SK-N-SH (cell line): Measurements from ENCODE around the gene CERS6. TPM values are rescaled to one million over a fixed set of nuclear protein-coding genes. Genes with fewer than 3 reads are reported as not detected.

Experiments used
- CTCF ChIA-PET: fragments of 300-600, 350-600 bp; formaldehyde crosslinking; extraction: SDS; loops from one replicate; lab custom pipeline; 2021; lab: Yijun Ruan, JAX
- POLR2A ChIA-PET: fragments of 350-600 bp; sonication (Branson Sonifier 250); formaldehyde crosslinking; extraction: SDS; loops from one replicate; lab custom pipeline; 2020; ENCODE audit warnings: antibody characterized with exemption, inconsistent platforms; lab: Yijun Ruan, JAX
- DNase-seq: peaks from one replicate; pipeline ENCODE4 v3.0.0; 2012
- H2AFZ ChIP-seq: fragments of 200-600 bp; sonication (generic); 2 replicates; pipeline ENCODE4 v1.8.1; 2016; ENCODE audit warnings: antibody characterized with exemption, mild to moderate bottlenecking, low read depth
- H3F3A ChIP-seq: fragments of 200-600 bp; sonication (generic); replicated peaks from 2 replicates; pipeline ENCODE3; 2016; ENCODE audit warnings: antibody characterized with exemption, mild to moderate bottlenecking; ENCODE audit not compliant: insufficient read depth
- H3K27ac ChIP-seq, 2 experiments: fragments of 200-500 bp in 1 of 2; fragments of 200-600 bp in 1 of 2; sonication (Bioruptor generic) in 1 of 2; sonication (generic), shearing (Covaris generic) in 1 of 2; 2 replicates each; pipeline versions ENCODE4 v1.5.1 to v1.6.1; 2014 to 2016; ENCODE audit warnings: low read depth in 2 of 2, inconsistent platforms in 1 of 2, low read length in 1 of 2, mild to moderate bottlenecking in 1 of 2, mixed read lengths in 1 of 2
- H3K27me3 ChIP-seq: fragments of 200-600 bp; sonication (generic), shearing (Covaris generic); 2 replicates; pipeline ENCODE4 v1.6.1; 2016; ENCODE audit warnings: mixed run types; ENCODE audit not compliant: insufficient read depth
- H3K36me3 ChIP-seq, 2 experiments: fragments of 200-500 bp in 1 of 2; fragments of 200-600 bp in 1 of 2; sonication (Bioruptor generic) in 1 of 2; sonication (generic) in 1 of 2; replicated peaks in 1 of 2; 2 replicates each; pipeline versions ENCODE3 to v1.5.1; 2014 to 2016; ENCODE audit warnings: low read length in 1 of 2, mild to moderate bottlenecking in 1 of 2; ENCODE audit not compliant: insufficient read depth in 2 of 2, control insufficient read depth in 1 of 2
- H3K4me1 ChIP-seq, 2 experiments: fragments of 200-500 bp in 1 of 2; fragments of 200-600 bp in 1 of 2; sonication (Bioruptor generic) in 1 of 2; sonication (generic), shearing (Covaris generic) in 1 of 2; 2 replicates each; pipeline versions ENCODE4 v1.5.1 to v1.6.1; 2014 to 2016; ENCODE audit warnings: low read depth in 1 of 2, low read length in 1 of 2, mixed run types in 1 of 2; ENCODE audit not compliant: insufficient read depth in 2 of 2, control insufficient read depth in 1 of 2
- H3K4me2 ChIP-seq: fragments of 200-600 bp; sonication (generic), shearing (Covaris generic); 2 replicates; pipeline ENCODE4 v1.6.1; 2017; ENCODE audit warnings: mixed run types
- H3K4me3 ChIP-seq, 2 experiments: fragments of 200-500 bp in 1 of 2; fragments of 200-600 bp in 1 of 2; sonication (Bioruptor generic) in 1 of 2; sonication (generic), shearing (Covaris generic) in 1 of 2; 2 replicates each; pipeline versions ENCODE4 v1.5.1 to v1.8.1; 2014 to 2016; ENCODE audit warnings: low read depth in 2 of 2, inconsistent platforms in 1 of 2, low read length in 1 of 2, mild to moderate bottlenecking in 1 of 2, mixed read lengths in 1 of 2, moderate library complexity in 1 of 2
- H3K79me2 ChIP-seq: fragments of 200-600 bp; sonication (generic); 2 replicates; pipeline ENCODE4 v1.8.1; 2017; ENCODE audit warnings: mild to moderate bottlenecking; ENCODE audit not compliant: insufficient read depth
- H3K9ac ChIP-seq: fragments of 200-600 bp; sonication (generic); 2 replicates; pipeline ENCODE4 v1.6.1; 2017; ENCODE audit warnings: mixed run types
- H3K9me2 ChIP-seq: fragments of 200-600 bp; sonication (generic); 2 replicates; pipeline ENCODE4 v1.6.1; 2017; ENCODE audit warnings: mixed run types
- H3K9me3 ChIP-seq: fragments of 200-600 bp; sonication (generic); 2 replicates; pipeline ENCODE4 v1.6.1; 2017; ENCODE audit warnings: mixed run types, mild to moderate bottlenecking, moderate library complexity
- H4K20me1 ChIP-seq: fragments of 200-600 bp; sonication (generic); 2 replicates; pipeline ENCODE4 v1.6.1; 2017; ENCODE audit warnings: mild to moderate bottlenecking, mixed run types; ENCODE audit not compliant: insufficient read depth
- EP300 ChIP-seq, 2 experiments: IDR thresholded peaks; 2 replicates each; pipeline versions ENCODE4 v1.4.0 to v1.6.1; 2012; ENCODE audit warnings: borderline replicate concordance in 1 of 2, low read depth in 1 of 2, low read length in 1 of 2
- FOXM1 ChIP-seq: IDR thresholded peaks from 2 replicates; pipeline ENCODE4 v1.4.0; 2012; ENCODE audit warnings: low read depth, mild to moderate bottlenecking
- GABPA ChIP-seq: IDR thresholded peaks from 2 replicates; pipeline ENCODE4 v1.4.0; 2012; ENCODE audit warnings: low read depth, mild to moderate bottlenecking
- JUND ChIP-seq: IDR thresholded peaks from 2 replicates; pipeline ENCODE4 v1.4.0; 2012
- MXI1 ChIP-seq: IDR thresholded peaks from 2 replicates; pipeline ENCODE4 v1.6.1; 2012; ENCODE audit warnings: mild to moderate bottlenecking, low read depth, low read length, improper control_type of control experiment
- NRF1 ChIP-seq: IDR thresholded peaks from 2 replicates; pipeline ENCODE4 v1.6.1; 2012; ENCODE audit warnings: low read depth, mild to moderate bottlenecking, low read length
- POLR2AphosphoS5 ChIP-seq: IDR thresholded peaks from 2 replicates; pipeline ENCODE4 v1.6.1; 2012; ENCODE audit warnings: low read depth, low read length
- RAD21 ChIP-seq: IDR thresholded peaks from 2 replicates; pipeline ENCODE4 v1.6.1; 2012; ENCODE audit warnings: mild to moderate bottlenecking, low read length
- TCF12 ChIP-seq: IDR thresholded peaks from 2 replicates; pipeline ENCODE4 v1.4.0; 2012
- TEAD4 ChIP-seq: IDR thresholded peaks from 2 replicates; pipeline ENCODE4 v1.4.0; 2012; ENCODE audit warnings: mild to moderate bottlenecking, borderline replicate concordance; ENCODE audit not compliant: insufficient read depth
- YY1 ChIP-seq: IDR thresholded peaks from 2 replicates; pipeline ENCODE4 v1.4.0; 2012; ENCODE audit warnings: low read depth, mild to moderate bottlenecking
- WGBS: methylation state at CpG from one replicate; pipeline ENCODE4 v1.1.6; 2017; ENCODE audit warnings: low lambda C conversion rate; 5-methylcytosine and 5-hydroxymethylcytosine counted together
- polyA plus RNA-seq, 3 experiments: library from polyadenylated mRNA; depleted of rRNA; stranded (reverse); fragments of >200 nt; gene quantifications; 2 replicates each; pipeline ENCODE4 v1.2.3, GENCODE V29; 2012
- TF ChIP-seq, protein P1 (sequence below): IDR thresholded peaks from 2 replicates; pipeline ENCODE4; 2012
- TF ChIP-seq, protein P2 (sequence below): fragments of 150-350 bp; IDR thresholded peaks from 2 replicates; pipeline ENCODE4 v1.6.1; 2016; ENCODE audit warnings: mild to moderate bottlenecking, low read depth, low read length
- TF ChIP-seq, protein P3 (sequence below): IDR thresholded peaks from 2 replicates; pipeline ENCODE4 v1.6.1; 2012; ENCODE audit warnings: mild to moderate bottlenecking, low read depth, low read length, moderate library complexity
- TF ChIP-seq, protein P4 (sequence below): IDR thresholded peaks from 2 replicates; pipeline ENCODE4 v1.4.0; 2012; ENCODE audit warnings: low read depth, borderline replicate concordance
- TF ChIP-seq, protein P5 (sequence below): fragments of 200-600 bp; sonication (generic); IDR thresholded peaks from 2 replicates; pipeline ENCODE4 v1.6.1; 2017; ENCODE audit warnings: antibody characterized with exemption, mild to moderate bottlenecking, moderate library complexity

The CERS6 gene
- polyA plus RNA-seq, 1 of the 3 experiments (the other 2 are of a cell fraction), result 1.8 TPM

DNA sequence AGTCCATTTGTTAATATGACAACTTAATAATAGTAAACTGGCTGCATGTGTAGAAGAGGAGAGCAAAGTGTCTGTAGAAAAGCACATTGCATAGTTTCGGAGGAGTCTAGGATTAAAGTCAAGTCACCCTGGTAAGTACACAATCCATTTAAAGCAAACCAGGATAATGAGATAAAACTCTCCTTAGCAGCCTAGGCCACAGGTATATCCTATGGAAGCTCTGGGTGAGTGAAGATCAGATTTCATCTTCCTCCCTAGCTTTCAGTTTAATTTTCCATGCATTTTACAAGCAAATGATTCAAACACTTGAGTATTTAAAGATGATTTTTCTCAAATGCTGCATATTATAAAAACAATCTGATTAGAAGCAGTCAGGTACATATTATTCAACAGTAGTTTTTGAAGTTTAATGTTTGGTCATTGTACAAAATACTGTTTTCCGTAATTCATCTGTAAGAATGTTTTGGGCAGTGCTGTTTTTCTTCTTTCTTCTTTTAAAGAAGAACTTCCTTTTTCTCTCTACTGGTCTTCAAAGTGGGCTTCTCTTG, 10.2 kb downstream of the CERS6 start:
- 79% methylated on average over 2 of the region's 2 CpGs for WGBS
- no peaks in the 10 kb centered on the region for H4K20me1 ChIP-seq
- H3K9me2 ChIP-seq, result no peaks in the 10 kb centered on the region
- no peak for DNase-seq
- H3K4me2 ChIP-seq, result no peak overlapping the region
- H3F3A ChIP-seq, result peaks cover 4% of the 10 kb centered on the region
- H3K36me3 ChIP-seq, result no peaks in the 10 kb centered on the region
- H3K9me3 ChIP-seq, result no peaks in the 10 kb centered on the region
- no peak overlapping the region for H3K9ac ChIP-seq
- TF ChIP-seq, protein P1, sequence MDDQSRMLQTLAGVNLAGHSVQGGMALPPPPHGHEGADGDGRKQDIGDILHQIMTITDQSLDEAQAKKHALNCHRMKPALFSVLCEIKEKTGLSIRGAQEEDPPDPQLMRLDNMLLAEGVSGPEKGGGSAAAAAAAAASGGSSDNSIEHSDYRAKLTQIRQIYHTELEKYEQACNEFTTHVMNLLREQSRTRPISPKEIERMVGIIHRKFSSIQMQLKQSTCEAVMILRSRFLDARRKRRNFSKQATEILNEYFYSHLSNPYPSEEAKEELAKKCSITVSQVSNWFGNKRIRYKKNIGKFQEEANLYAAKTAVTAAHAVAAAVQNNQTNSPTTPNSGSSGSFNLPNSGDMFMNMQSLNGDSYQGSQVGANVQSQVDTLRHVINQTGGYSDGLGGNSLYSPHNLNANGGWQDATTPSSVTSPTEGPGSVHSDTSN, result no peak
- no peak for TF ChIP-seq NRF1
- no peak for TF ChIP-seq RAD21
- TF ChIP-seq, all 33 proteins: peak for 0
- Histone ChIP-seq H3K4me3 (no peak overlapping the region), H3K4me1 (peaks cover 9 to 19% of the 10 kb centered on the region in 2 experiments; a peak in 2 of 4 replicates), H3K27me3 (no peaks in the 10 kb centered on the region), H3K27ac (no peak overlapping the region), H2AFZ (no peak overlapping the region), H3K79me2 (no peaks in the 10 kb centered on the region)
- ChIA-PET CTCF (interaction anchor here (1.2 kb wide), 1 partner anchor 8 kb away, joined by 3 read pairs; no protein-coding TSS in a partner anchor), POLR2A (no interaction called here)

DNA sequence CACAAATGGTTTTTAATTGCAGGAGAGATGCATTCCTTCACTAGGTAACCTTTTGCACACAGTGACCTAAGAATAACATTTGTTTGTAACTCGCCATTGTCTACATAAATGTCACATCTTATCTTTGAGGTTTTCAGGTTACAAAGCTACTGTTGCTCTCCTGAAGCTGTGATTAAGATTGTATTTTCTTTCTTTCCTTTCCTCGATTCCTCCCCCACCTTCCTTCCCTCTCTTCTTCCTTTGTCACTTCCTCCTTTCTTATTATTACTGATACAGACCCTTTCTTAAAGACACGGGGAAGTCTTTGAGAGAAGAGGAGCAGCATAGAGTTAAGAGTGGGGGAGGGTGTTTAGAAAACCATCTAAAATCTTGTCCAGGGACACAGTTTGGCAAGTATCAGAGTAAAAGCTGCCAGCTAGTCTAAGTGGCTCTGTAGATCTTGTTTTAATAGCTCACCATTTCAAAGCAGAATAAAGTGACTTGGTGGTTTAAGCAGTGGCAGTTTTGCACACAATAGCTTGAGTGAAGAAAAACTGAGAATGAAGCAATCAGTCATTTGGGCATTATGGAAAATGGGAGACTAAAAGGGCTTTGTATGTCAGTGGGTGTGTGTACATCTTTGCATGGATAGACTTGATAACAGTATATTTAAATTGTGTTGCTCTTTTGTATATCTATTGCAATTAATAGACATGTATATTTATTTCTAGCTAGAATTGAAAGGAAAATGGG, 10.9 kb downstream of the CERS6 start:
- H4K20me1 ChIP-seq, result no peaks in the 10 kb centered on the region
- WGBS, result 73% methylated on average over 3 of the region's 3 CpGs

More for the DNA sequence above, 10.9 kb downstream of the CERS6 start:
- no peak overlapping the region for H3K27ac ChIP-seq
- H3K9me3 ChIP-seq, result no peaks in the 10 kb centered on the region
- no peaks in the 10 kb centered on the region for H3K27me3 ChIP-seq
- CTCF ChIA-PET, result interaction anchor here (1.2 kb wide), 1 partner anchor 9 kb away, joined by 3 read pairs; no protein-coding TSS in a partner anchor
- DNase-seq, result no peak
- H3K4me2 ChIP-seq, result no peak overlapping the region
- no peaks in the 10 kb centered on the region for H3K79me2 ChIP-seq
- H2AFZ ChIP-seq, result no peak overlapping the region
- no peak overlapping the region for H3K4me3 ChIP-seq
- TF ChIP-seq, protein P2, sequence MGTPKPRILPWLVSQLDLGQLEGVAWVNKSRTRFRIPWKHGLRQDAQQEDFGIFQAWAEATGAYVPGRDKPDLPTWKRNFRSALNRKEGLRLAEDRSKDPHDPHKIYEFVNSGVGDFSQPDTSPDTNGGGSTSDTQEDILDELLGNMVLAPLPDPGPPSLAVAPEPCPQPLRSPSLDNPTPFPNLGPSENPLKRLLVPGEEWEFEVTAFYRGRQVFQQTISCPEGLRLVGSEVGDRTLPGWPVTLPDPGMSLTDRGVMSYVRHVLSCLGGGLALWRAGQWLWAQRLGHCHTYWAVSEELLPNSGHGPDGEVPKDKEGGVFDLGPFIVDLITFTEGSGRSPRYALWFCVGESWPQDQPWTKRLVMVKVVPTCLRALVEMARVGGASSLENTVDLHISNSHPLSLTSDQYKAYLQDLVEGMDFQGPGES, result no peak
- TF ChIP-seq EP300 (IDR thresholded peaks at IDR 0.05; ENCODE audit: borderline replicate concordance in 1 of 2, low read depth in 1 of 2, low read length in 1 of 2), result no peak
- TF ChIP-seq TEAD4, result no peak
- no peak for TF ChIP-seq MXI1
- TF ChIP-seq YY1, result no peak
- no peak for TF ChIP-seq JUND
- TF ChIP-seq, protein P3, sequence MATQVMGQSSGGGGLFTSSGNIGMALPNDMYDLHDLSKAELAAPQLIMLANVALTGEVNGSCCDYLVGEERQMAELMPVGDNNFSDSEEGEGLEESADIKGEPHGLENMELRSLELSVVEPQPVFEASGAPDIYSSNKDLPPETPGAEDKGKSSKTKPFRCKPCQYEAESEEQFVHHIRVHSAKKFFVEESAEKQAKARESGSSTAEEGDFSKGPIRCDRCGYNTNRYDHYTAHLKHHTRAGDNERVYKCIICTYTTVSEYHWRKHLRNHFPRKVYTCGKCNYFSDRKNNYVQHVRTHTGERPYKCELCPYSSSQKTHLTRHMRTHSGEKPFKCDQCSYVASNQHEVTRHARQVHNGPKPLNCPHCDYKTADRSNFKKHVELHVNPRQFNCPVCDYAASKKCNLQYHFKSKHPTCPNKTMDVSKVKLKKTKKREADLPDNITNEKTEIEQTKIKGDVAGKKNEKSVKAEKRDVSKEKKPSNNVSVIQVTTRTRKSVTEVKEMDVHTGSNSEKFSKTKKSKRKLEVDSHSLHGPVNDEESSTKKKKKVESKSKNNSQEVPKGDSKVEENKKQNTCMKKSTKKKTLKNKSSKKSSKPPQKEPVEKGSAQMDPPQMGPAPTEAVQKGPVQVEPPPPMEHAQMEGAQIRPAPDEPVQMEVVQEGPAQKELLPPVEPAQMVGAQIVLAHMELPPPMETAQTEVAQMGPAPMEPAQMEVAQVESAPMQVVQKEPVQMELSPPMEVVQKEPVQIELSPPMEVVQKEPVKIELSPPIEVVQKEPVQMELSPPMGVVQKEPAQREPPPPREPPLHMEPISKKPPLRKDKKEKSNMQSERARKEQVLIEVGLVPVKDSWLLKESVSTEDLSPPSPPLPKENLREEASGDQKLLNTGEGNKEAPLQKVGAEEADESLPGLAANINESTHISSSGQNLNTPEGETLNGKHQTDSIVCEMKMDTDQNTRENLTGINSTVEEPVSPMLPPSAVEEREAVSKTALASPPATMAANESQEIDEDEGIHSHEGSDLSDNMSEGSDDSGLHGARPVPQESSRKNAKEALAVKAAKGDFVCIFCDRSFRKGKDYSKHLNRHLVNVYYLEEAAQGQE, result no peak
- no peak for TF ChIP-seq TCF12
- TF ChIP-seq FOXM1, result no peak
- TF ChIP-seq POLR2AphosphoS5, result no peak
- TF ChIP-seq, protein P4, sequence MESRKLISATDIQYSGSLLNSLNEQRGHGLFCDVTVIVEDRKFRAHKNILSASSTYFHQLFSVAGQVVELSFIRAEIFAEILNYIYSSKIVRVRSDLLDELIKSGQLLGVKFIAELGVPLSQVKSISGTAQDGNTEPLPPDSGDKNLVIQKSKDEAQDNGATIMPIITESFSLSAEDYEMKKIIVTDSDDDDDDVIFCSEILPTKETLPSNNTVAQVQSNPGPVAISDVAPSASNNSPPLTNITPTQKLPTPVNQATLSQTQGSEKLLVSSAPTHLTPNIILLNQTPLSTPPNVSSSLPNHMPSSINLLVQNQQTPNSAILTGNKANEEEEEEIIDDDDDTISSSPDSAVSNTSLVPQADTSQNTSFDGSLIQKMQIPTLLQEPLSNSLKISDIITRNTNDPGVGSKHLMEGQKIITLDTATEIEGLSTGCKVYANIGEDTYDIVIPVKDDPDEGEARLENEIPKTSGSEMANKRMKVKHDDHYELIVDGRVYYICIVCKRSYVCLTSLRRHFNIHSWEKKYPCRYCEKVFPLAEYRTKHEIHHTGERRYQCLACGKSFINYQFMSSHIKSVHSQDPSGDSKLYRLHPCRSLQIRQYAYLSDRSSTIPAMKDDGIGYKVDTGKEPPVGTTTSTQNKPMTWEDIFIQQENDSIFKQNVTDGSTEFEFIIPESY, result no peak
- TF ChIP-seq GABPA, result no peak
- TF ChIP-seq, protein P5, sequence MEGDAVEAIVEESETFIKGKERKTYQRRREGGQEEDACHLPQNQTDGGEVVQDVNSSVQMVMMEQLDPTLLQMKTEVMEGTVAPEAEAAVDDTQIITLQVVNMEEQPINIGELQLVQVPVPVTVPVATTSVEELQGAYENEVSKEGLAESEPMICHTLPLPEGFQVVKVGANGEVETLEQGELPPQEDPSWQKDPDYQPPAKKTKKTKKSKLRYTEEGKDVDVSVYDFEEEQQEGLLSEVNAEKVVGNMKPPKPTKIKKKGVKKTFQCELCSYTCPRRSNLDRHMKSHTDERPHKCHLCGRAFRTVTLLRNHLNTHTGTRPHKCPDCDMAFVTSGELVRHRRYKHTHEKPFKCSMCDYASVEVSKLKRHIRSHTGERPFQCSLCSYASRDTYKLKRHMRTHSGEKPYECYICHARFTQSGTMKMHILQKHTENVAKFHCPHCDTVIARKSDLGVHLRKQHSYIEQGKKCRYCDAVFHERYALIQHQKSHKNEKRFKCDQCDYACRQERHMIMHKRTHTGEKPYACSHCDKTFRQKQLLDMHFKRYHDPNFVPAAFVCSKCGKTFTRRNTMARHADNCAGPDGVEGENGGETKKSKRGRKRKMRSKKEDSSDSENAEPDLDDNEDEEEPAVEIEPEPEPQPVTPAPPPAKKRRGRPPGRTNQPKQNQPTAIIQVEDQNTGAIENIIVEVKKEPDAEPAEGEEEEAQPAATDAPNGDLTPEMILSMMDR, result no peak
- TF ChIP-seq, all 33 proteins: peak for 0
- Histone ChIP-seq H3K4me1 (peaks cover 9 to 25% of the 10 kb centered on the region in 2 experiments; a peak in 2 of 4 replicates), H3F3A (peaks cover 4% of the 10 kb centered on the region), H3K36me3 (no peaks in the 10 kb centered on the region), H3K9me2 (no peaks in the 10 kb centered on the region), H3K9ac (no peak overlapping the region)
- POLR2A ChIA-PET, result no interaction called here
